HG03378 (cell line): Measurements from ENCODE around the gene GFPT1.
"Not testable (repeated sequence)": the region's sequence is repeated elsewhere in the genome, so short reads cannot be mapped to it uniquely, and the experiment has no call there.

Experiments used
- ATAC-seq: cut with Tn5 transposase; IDR thresholded peaks from one replicate; pipeline ENCODE4 v1.9.1; 2021; ENCODE audit warnings: mild to moderate bottlenecking, moderate library complexity; ENCODE audit not compliant: unreplicated experiment

The GFPT1 gene

GRCh38 chr2:69384618-69385081 lies 2.4 kb downstream of the GFPT1 start:
- no peak for ATAC-seq

DNA sequence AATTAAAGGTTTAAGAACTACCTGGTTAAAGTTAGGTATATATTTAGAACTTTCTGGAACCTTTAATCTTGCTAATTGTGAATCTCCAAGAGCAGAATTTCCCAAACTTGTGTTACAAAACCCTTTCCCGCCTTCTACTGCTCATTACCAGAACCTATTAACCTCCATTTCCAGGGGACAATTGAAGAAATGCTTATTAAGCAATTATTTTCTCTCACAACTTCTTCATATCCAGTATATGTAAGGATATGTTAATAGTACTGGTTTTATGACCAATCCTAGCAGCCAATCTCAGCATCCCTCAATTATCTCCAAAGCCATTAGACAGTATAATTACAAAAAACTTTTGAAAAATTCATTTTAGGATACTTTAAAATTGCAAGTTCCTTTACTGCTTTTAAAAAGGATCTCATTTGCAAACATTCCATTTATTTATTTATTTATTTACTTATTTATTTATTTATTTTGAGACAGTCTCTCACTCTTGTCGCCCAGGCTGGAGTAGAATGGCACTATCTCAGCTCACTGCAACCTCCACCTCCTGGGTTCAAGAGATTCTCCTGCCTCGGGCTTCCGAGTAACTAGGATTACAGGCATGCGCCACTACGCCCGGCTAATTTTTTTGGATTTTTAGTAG lies 3.7 kb downstream of the GFPT1 start:
- no peak for ATAC-seq

- no peak for ATAC-seq
Measured at GRCh38 chr2:69382547-69382946, 4.5 kb downstream of the GFPT1 start.

- no peak for ATAC-seq
Measured at GRCh38 chr2:69381337-69381737, 5.7 kb downstream of the GFPT1 start.

GRCh38 chr2:69380072-69380917 lies 6.7 kb downstream of the GFPT1 start:
- ATAC-seq = no peak

DNA sequence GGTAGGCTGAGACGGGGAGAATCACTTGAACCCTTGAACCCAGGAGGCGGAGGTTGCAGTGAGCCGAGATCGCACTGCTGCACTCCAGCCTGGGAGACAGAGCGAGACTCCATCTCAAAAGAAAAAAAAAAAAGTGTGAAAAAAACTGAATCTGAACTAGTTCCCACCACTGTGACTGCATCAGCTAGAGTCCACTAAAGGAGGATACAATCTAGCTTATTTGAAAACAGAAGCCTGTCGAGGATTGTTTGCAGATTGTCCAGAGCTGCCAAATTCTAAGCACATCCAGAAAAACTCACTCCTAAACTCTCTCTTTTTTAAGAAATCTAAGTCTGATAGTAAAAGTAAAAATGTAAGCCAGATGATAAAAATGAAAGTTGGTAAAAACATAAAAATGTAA lies 10.6 kb downstream of the GFPT1 start:
- no peak for ATAC-seq

DNA sequence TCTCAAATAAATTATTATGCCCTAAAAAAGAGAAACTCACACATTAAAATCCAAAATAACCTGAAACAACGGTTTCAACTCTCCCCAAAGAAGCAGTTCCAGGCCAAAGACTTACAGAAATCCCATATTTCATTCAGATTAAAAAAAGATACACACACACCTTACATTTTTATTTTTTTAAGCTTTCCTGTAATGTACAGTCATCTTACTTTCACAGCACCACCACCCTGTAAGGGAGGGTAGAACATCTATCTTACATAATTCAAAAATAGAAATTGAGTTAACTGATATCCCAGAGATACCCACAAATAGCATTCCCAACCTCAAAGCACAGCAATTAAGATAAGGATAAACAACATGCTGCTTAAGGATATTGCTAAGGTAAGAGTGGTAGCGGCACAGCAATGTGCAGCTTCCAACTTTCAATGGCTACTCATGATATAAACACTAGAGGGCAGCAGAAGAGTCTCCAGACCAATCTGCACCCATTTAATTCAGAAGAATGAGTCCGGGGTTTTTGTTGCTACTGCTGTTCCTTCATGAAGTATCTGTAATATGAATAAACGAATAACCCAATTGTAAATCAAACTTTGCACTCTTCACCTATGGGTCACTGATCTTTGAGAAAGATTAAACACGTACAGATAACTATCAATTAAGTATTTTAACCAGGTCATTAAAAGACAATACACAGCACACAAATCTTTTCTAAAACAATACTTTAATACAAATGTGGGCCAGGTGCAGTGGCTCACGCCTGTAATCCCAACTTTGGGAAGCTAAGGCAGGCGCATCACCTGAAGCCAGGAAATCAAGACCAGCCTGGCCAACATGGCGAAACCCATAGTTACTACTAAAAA lies 11.3 kb downstream of the GFPT1 start:
- ATAC-seq = no peak

DNA sequence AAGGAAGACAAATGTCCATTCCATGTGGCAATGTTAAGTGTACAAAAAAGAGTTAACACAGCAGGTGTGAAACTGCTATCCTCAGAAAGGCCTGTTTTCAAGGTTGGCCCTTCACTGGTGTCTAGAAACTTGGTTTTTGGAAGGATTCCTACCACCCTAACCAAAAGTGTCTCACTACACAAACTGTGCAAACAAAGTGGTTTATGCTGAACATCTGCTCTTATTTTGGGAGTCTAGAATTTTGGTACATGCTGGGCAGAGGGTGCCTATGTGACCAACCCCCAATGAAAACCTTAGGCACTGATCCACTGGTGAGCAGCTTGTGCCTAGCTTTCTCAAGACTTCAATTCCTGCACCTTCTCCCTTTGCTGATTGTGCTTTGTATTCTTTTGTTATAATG lies 14.3 kb downstream of the GFPT1 start:
- no peak for ATAC-seq

DNA sequence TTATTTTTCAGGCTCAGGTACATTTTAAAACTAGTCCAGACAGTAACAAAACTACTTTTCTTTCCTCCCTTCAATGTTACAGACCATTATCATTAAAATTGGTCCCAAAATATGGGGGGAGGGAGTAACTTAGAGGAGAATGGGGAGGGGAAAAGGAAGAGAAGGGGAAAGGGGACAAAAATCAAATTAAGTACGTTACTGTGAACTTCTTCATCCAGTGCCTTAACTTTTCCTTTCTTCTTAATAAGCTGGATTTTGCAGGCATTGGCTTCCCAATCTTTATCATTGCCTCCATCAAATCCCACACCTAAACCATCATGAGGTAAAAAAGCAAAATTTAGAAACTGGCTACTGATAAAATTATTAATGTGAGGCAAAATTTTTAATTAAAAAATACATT lies 17.2 kb downstream of the GFPT1 start:
- ATAC-seq = no peak

GRCh38 chr2:69368588-69368987 lies 18.4 kb downstream of the GFPT1 start:
- no peak for ATAC-seq

DNA sequence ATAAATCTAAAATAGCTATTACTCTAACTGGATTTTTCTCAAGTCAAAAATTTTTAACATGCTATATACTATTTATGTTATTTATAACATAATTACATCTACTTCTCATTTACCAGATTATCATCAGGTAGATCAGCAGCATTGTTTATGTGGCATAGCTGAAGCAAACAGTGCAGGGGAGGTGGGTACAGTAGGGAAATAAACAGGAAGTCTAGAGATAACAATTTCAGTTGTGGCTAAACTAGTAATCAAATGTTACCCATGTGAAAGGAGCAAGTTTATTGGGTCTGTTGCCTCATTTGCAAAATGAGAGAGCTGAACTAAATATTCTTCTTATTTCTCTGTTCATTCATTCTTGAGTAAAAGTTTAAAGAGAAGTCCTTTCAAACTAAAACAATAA lies 27.7 kb downstream of the GFPT1 start:
- ATAC-seq = no peak

- ATAC-seq = no peak
Measured at GRCh38 chr2:69358914-69359313, 28.1 kb downstream of the GFPT1 start.

DNA sequence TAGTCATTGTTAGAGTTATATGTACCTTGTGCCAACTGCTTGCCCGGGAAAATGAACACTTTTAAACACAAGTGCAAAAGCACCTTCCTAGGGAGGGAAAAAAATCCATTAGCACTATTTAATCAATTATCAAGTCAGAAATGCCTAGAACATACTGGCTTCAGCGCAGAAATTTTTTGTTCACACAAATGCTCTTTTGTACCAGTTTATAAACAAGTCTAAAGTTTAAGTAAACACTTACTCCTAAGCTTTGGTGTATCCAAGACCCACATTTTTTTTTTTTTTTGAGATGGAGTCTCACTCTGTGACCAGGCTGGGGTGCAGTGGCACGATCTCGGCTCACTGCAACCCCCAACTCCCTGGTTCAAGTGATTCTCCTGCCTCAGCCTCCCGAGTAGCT lies 30.6 kb downstream of the GFPT1 start:
- no peak for ATAC-seq

GRCh38 chr2:69354976-69355375 lies 32.1 kb downstream of the GFPT1 start:
- ATAC-seq = not testable (repeated sequence)

- no peak for ATAC-seq
Measured at GRCh38 chr2:69353360-69353759, 33.7 kb downstream of the GFPT1 start.

- ATAC-seq = no peak
Measured at GRCh38 chr2:69348781-69349180, 38.2 kb downstream of the GFPT1 start.

GRCh38 chr2:69345434-69345833 lies 41.6 kb downstream of the GFPT1 start:
- no peak for ATAC-seq

GRCh38 chr2:69344305-69344704 lies 42.7 kb downstream of the GFPT1 start:
- ATAC-seq = no peak

DNA sequence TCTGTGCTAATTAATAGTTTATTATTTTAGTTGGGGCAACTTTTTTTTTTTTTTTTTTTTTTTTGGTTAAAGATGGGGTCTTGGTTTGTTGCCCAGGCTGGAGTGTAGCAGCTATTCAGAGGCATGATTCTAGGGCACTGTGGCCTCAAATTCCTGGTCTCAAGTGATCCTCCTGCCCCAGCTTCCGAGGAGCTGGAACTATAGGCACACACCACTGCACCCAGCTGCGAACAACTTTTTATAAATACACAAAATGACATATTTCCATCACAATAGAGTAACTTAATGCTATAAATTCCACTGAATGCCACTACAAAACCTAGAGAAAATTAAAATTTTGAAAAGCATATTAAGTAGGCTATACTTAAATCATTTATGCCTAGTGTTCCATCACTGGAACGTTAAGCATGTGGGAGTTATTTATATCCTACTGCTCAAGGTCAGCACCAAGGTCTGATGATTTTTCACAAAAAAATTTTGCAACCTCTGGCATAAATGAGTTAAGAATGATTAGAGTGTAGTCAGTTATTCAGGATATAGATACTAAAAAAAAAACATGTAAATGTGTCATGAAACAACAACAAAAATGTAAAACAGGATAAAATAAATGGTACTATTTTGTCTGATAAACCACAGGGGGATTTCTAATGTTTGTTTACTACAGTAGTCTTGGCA lies 46.8 kb downstream of the GFPT1 start:
- no peak for ATAC-seq

DNA sequence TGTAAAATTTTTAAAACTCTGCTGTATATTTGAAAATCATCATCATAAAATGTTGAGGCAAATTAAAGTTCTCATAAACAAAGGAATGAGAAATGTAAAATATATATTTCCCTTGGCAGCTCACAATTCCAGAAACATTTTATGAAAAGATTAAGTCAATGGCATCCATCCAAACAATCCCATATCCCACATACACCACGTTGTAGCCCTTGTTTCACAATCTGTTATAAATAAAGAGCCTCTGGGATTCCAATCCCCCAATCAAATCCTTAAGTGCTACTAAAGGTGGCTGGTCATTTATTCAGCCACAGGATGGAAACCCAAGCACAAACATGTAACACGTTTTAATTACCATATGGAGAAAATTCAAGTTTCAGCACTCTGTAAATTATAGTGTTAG lies 51.7 kb downstream of the GFPT1 start:
- no peak for ATAC-seq

DNA sequence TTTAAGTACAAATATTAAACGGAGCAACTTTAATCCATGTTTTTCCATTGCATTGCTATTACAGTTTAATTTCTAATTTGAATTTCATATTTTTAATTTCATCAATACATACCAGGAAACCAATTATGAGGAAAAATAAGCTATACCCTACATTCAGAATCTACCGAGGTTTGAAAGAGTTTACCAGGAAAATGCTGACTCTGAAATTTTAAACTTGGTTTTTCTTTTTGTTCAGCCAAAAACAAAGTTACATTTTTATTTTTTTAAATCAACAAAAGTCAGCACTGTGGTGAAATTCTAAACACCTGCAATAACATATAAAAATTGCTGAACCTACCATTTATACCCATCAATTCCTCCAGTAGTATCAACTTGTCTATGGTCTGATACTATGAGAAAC lies 53.7 kb downstream of the GFPT1 start:
- ATAC-seq = no peak
